ENCODE measurements around the gene RTN4RL1.

RTN4RL1 gene

GRCh38 chr17:2047590-2047989 is 22.5 kb upstream of the RTN4RL1 start:
- no peak for DNase-seq

- DNase-seq: no peak
These were observed 19.2 kb upstream of the RTN4RL1 start for GRCh38 chr17:2044263-2044894.

GRCh38 chr17:2043785-2044184 is 18.7 kb upstream of the RTN4RL1 start:
- no peak for DNase-seq

- no peak for DNase-seq
These were observed 17.8 kb upstream of the RTN4RL1 start for GRCh38 chr17:2042933-2043332.

GRCh38 chr17:2042390-2042847 is 17.3 kb upstream of the RTN4RL1 start:
- no peak for DNase-seq

- DNase-seq: peak; percentile 94 to 97 (median 95)
These were observed 16.6 kb upstream of the RTN4RL1 start, which contains the start of gene OVCA2 for GRCh38 chr17:2041561-2042389. TSS of gene OVCA2 (plus strand) at chr17:2042022. CDS start at chr17:2042048, 26 bp downstream.

- no peak for DNase-seq
These were observed 15.9 kb upstream of the RTN4RL1 start for GRCh38 chr17:2040942-2041560.

- DNase-seq: no peak
These were observed 15.2 kb upstream of the RTN4RL1 start for GRCh38 chr17:2040219-2040827.

- no peak for DNase-seq
These were observed 12.0 kb upstream of the RTN4RL1 start for GRCh38 chr17:2037155-2037554.

GRCh38 chr17:2035541-2036488 is 10.7 kb upstream of the RTN4RL1 start:
- no peak for DNase-seq

GRCh38 chr17:2034806-2035540 is 9.8 kb upstream of the RTN4RL1 start:
- no peak for DNase-seq

GRCh38 chr17:2034157-2034556 is 9.0 kb upstream of the RTN4RL1 start:
- DNase-seq: no peak

GRCh38 chr17:2033153-2033552 is 8.0 kb upstream of the RTN4RL1 start:
- no peak for DNase-seq

- peak in 2 of 5 experiments; percentile 42 to 46 for DNase-seq
These were observed 5.6 kb upstream of the RTN4RL1 start for GRCh38 chr17:2030779-2031163.

- peak; percentile 69 to 88 (median 78) for DNase-seq
These were observed 5.0 kb upstream of the RTN4RL1 start, which contains the start of gene DPH1 for GRCh38 chr17:2029911-2030778. TSS of gene DPH1 (plus strand) at chr17:2030153. CDS start at chr17:2030170, 17 bp downstream.

GRCh38 chr17:2028737-2029136 is 3.6 kb upstream of the RTN4RL1 start:
- DNase-seq: no peak

- no peak for DNase-seq
These were observed 3.1 kb upstream of the RTN4RL1 start for GRCh38 chr17:2028234-2028614.

GRCh38 chr17:2027528-2028233 is 2.5 kb upstream of the RTN4RL1 start:
- DNase-seq: no peak

- no peak for DNase-seq
These were observed 632 bp upstream of the RTN4RL1 start for GRCh38 chr17:2025622-2026309.
